Endothelial cell of umbilical vein (primary cell): ENCODE measurements around the gene RNF126. TPM values are rescaled to one million over a fixed set of nuclear protein-coding genes. Genes with fewer than 3 reads are reported as not detected.

Experiments
- BruUV-seq: library from RNA; stranded (reverse); fragments of 400-500 nt; replicated peaks from 2 replicates; lab custom pipeline; 2021; lab: Mats Ljungman, UMichigan
- CTCF ChIA-PET: fragments of 300-600, 350-600 bp; sonication (Branson Sonifier 250); formaldehyde crosslinking; loops from one replicate; lab custom pipeline; 2021; ENCODE audit warnings: antibody characterized with exemption, inconsistent platforms; lab: Charles Lee
- POLR2A ChIA-PET: fragments of 300-600, 350-600 bp; sonication (Branson Sonifier 250); formaldehyde crosslinking; loops from one replicate; lab custom pipeline; 2021; ENCODE audit warnings: antibody characterized with exemption, inconsistent platforms; lab: Charles Lee
- DNase-seq: peaks from one replicate; pipeline ENCODE4 v3.0.0-alpha.2; 2011; ENCODE audit warnings: low read depth, low spot score
- FAIRE-seq: peaks from 2 replicates; lab custom pipeline; 2011; peaks lifted over from hg19 to GRCh38; lab: Jason Lieb, UNC
- H2AFZ ChIP-seq: 2 replicates; pipeline ENCODE4 v1.6.0; 2012; ENCODE audit warnings: low read depth, low read length, control low read depth, inconsistent platforms
- H3K27ac ChIP-seq: 2 replicates; pipeline ENCODE4 v1.5.1; 2011; ENCODE audit warnings: low read depth, mild to moderate bottlenecking, control low read depth, low read length, moderate library complexity; ENCODE audit not compliant: insufficient read depth
- H3K27me3 ChIP-seq, 2 experiments: 2 replicates each; pipeline versions ENCODE4 v1.6.0 to v1.6.1; 2011; ENCODE audit warnings: low read length in 2 of 2, mixed read lengths in 1 of 2; ENCODE audit not compliant: control insufficient read depth in 2 of 2, insufficient read depth in 2 of 2
- H3K36me3 ChIP-seq, 2 experiments: 2 replicates in 1 of 2; 3 replicates in 1 of 2; pipeline ENCODE4 v1.5.1; 2011; ENCODE audit warnings: low read length in 2 of 2, mild to moderate bottlenecking in 1 of 2, moderate library complexity in 1 of 2; ENCODE audit not compliant: control insufficient read depth in 2 of 2, insufficient read depth in 2 of 2; ENCODE audit errors: extremely low read depth in 1 of 2
- H3K4me1 ChIP-seq: 3 replicates; pipeline ENCODE4 v1.5.1; 2011; ENCODE audit warnings: mild to moderate bottlenecking, low read length; ENCODE audit not compliant: control insufficient read depth, insufficient read depth; ENCODE audit errors: extremely low read depth
- H3K4me2 ChIP-seq: 2 replicates; pipeline ENCODE4 v1.6.1; 2011; ENCODE audit warnings: low read length, control low read depth, mixed read lengths; ENCODE audit not compliant: insufficient read depth
- H3K4me3 ChIP-seq, 3 experiments: fragments of 200-600 bp in 1 of 3; sonication (generic), shearing (Covaris generic) in 1 of 3; replicated peaks in 1 of 3; 2 replicates each; pipeline ENCODE4 v1.5.1; 2011 to 2016; ENCODE audit warnings: control low read depth in 3 of 3, low read length in 3 of 3, mild to moderate bottlenecking in 2 of 3, inconsistent platforms in 1 of 3, low read depth in 1 of 3, moderate library complexity in 1 of 3; ENCODE audit not compliant: insufficient read depth in 1 of 3
- H3K79me2 ChIP-seq: 2 replicates; pipeline ENCODE4 v1.6.0; 2012; ENCODE audit warnings: low read length, inconsistent platforms; ENCODE audit not compliant: control insufficient read depth, insufficient read depth
- H3K9ac ChIP-seq: replicated peaks from 2 replicates; pipeline ENCODE3; 2011; ENCODE audit warnings: low read length, control low read depth; ENCODE audit not compliant: insufficient read depth; ENCODE audit errors: extremely low read depth
- H3K9me1 ChIP-seq: replicated peaks from 3 replicates; pipeline ENCODE4 v1.6.0; 2011; ENCODE audit warnings: mild to moderate bottlenecking, low read length; ENCODE audit not compliant: control insufficient read depth, insufficient read depth; ENCODE audit errors: extremely low read depth
- H3K9me3 ChIP-seq: replicated peaks from 2 replicates; pipeline ENCODE4 v1.5.1; 2012; ENCODE audit warnings: low read length, inconsistent platforms; ENCODE audit not compliant: control insufficient read depth, insufficient read depth
- H4K20me1 ChIP-seq: replicated peaks from 2 replicates; pipeline ENCODE3; 2011; ENCODE audit warnings: mild to moderate bottlenecking, low read length; ENCODE audit not compliant: control insufficient read depth, insufficient read depth; ENCODE audit errors: extremely low read depth
- CTCF ChIP-seq, 2 donors: IDR thresholded peaks; 1 replicate in 1 of 2; 2 replicates in 1 of 2; pipeline ENCODE4 v1.5.1; 2011; ENCODE audit warnings: low read length in 2 of 2, mild to moderate bottlenecking in 2 of 2, moderate library complexity in 2 of 2, control low read depth in 1 of 2, inconsistent platforms in 1 of 2, low read depth in 1 of 2; ENCODE audit not compliant: insufficient read depth in 1 of 2; ENCODE audit errors: extremely low read depth in 1 of 2
- EZH2 ChIP-seq: IDR thresholded peaks from 2 replicates; pipeline ENCODE4 v1.6.1; 2012; ENCODE audit warnings: borderline replicate concordance, low read depth, mild to moderate bottlenecking, moderate library complexity, low read length, inconsistent platforms; ENCODE audit not compliant: severe bottlenecking
- FOS ChIP-seq: IDR thresholded peaks from 2 replicates; pipeline ENCODE4 v1.6.1; 2011; ENCODE audit warnings: mild to moderate bottlenecking, low read length, moderate library complexity, borderline replicate concordance; ENCODE audit not compliant: insufficient read depth
- GATA2 ChIP-seq: IDR thresholded peaks from 2 replicates; pipeline ENCODE4 v1.7.0; 2011; ENCODE audit warnings: low read depth, mild to moderate bottlenecking, moderate library complexity, mixed read lengths, low read length; ENCODE audit not compliant: insufficient read length, insufficient read depth
- JUN ChIP-seq: IDR thresholded peaks from 2 replicates; pipeline ENCODE4 v1.6.1; 2011; ENCODE audit warnings: borderline replicate concordance, low read depth; ENCODE audit not compliant: insufficient read length, insufficient read depth
- MAX ChIP-seq: IDR thresholded peaks from 2 replicates; pipeline ENCODE4 v1.6.1; 2011; ENCODE audit not compliant: insufficient read depth, insufficient read length
- MYC ChIP-seq: IDR thresholded peaks from one replicate; pipeline ENCODE4 v1.6.1; 2011; ENCODE audit warnings: mild to moderate bottlenecking, low read depth, low read length
- POLR2A ChIP-seq: IDR thresholded peaks from 2 replicates; pipeline ENCODE4 v1.6.1; 2012; ENCODE audit warnings: low read depth, mild to moderate bottlenecking, control low read depth, low read length
- POLR2AphosphoS5 ChIP-seq: IDR thresholded peaks from 2 replicates; pipeline ENCODE4 v1.6.1; 2012; ENCODE audit warnings: low read depth, mild to moderate bottlenecking, control low read depth, low read length, moderate library complexity; ENCODE audit not compliant: insufficient read depth
- dilution Hi-C: fragments of 300-500 bp; cut with MboI; formaldehyde crosslinking; loops from one replicate; pipeline ENCODE4 v1.15.0; 2019; ENCODE audit warnings: low sequenced_read_pairs; ENCODE audit not compliant: extremely low pct_ligation_motif_present
- intact Hi-C: fragments of 100-400 bp; cut with micrococcal nuclease; formaldehyde crosslinking; loops from one replicate; pipeline ENCODE4 v1.10.0; 2022
- polyA plus RNA-seq, 4 experiments: library from polyadenylated mRNA; depleted of rRNA in 3 of 4; stranded (reverse) in 3 of 4; unstranded in 1 of 4; fragments of >200 nt; gene quantifications; 2 replicates each; pipeline versions ENCODE4 v1.2.1 to v1.2.3, GENCODE V29; 2011 to 2012; ENCODE audit warnings: missing spikeins in 1 of 4
- total RNA-seq: library from RNA; stranded (reverse); gene quantifications from 2 replicates; pipeline ENCODE4 v1.2.3, GENCODE V29; 2021

Gene RNF126
- total and polyA plus RNA-seq, 2 donors (not counting 3 experiments of a cell fraction or from before 2014, with no cell fraction given): 19.2 to 61.3 TPM

- H3K9me1 ChIP-seq: no peaks in the 10 kb centered on the region
- POLR2A ChIA-PET: no interaction called here
- dilution Hi-C loops: no loop called here
- no peak for DNase-seq
- intact Hi-C loops: no loop called here
- CTCF ChIA-PET: no interaction called here
- H3K27me3 ChIP-seq: no peaks in the 10 kb centered on the region
- no peak for FAIRE-seq
- no peak overlapping the region for H3K27ac ChIP-seq
- H3K4me3 ChIP-seq: no peak overlapping the region
- no TSS peak for BruUV-seq
- no peak overlapping the region for H2AFZ ChIP-seq
- no peaks in the 10 kb centered on the region for H3K9me3 ChIP-seq
- no peaks in the 10 kb centered on the region for H3K4me1 ChIP-seq
- TF ChIP-seq POLR2AphosphoS5 (no peak), GATA2 (no peak), EZH2 (no peak), POLR2A (no peak), CTCF (IDR thresholded peaks at IDR 0.05; ENCODE audit: extremely low read depth in 1 of 2, insufficient read depth in 1 of 2, low read depth in 1 of 2, low read length in 2 of 2) (no peak), JUN (no peak), FOS (no peak), MYC (no peak), MAX (no peak)
- no peaks in the 10 kb centered on the region for H4K20me1 ChIP-seq
- H3K36me3 ChIP-seq: peaks cover 3 to 27% of the 10 kb centered on the region in 2 experiments
- H3K4me2 ChIP-seq: no peak overlapping the region
- no peaks in the 10 kb centered on the region for H3K79me2 ChIP-seq
- H3K9ac ChIP-seq: no peak overlapping the region
Observed at GRCh38 chr19:619286-620002, 43.6 kb downstream of the RNF126 start.
